ENCODE results near the gene ALAD.

DNA sequence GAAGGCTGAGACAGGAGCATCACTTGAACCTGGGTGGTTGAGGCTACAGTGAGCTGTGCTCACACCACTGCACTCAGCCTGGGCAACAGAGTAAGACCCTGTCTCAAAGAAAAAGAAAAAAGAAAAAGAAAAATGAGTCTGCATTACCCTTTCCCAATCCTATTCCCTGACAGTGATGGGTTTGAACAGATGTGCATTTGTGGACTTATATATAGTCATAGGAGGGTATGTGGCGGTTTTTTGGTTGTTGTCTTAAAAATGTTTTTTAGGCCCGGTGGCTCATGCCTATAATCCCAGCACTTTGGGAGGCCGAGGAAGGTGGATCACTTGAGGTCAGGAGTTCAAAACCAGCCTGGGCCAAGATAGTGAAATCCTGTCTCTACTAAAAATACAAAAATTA lies 37.7 kb downstream of the ALAD start:
- TF ChIP-seq, protein P1, sequence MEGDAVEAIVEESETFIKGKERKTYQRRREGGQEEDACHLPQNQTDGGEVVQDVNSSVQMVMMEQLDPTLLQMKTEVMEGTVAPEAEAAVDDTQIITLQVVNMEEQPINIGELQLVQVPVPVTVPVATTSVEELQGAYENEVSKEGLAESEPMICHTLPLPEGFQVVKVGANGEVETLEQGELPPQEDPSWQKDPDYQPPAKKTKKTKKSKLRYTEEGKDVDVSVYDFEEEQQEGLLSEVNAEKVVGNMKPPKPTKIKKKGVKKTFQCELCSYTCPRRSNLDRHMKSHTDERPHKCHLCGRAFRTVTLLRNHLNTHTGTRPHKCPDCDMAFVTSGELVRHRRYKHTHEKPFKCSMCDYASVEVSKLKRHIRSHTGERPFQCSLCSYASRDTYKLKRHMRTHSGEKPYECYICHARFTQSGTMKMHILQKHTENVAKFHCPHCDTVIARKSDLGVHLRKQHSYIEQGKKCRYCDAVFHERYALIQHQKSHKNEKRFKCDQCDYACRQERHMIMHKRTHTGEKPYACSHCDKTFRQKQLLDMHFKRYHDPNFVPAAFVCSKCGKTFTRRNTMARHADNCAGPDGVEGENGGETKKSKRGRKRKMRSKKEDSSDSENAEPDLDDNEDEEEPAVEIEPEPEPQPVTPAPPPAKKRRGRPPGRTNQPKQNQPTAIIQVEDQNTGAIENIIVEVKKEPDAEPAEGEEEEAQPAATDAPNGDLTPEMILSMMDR (IDR thresholded peaks at IDR 0.05; ENCODE audit: insufficient read depth, low read length, poor library complexity, severe bottlenecking), result no peak
- no peak for TF ChIP-seq EZH2phosphoT487 (conservative IDR thresholded peaks at IDR 0.05; ENCODE audit: low read length)

Measured in SU-DHL-6 (cell line).